ENCODE data around the gene NRG2. TPM values are rescaled to one million over a fixed set of nuclear protein-coding genes. Genes with fewer than 3 reads are reported as not detected.
A peak's percentile ranks its signal among the peaks of the same experiment; 100 is the strongest.

Gene NRG2
- total and polyA plus RNA-seq, 2 experiments from 2014 or later = 0.37 to 1.3 TPM

DNA sequence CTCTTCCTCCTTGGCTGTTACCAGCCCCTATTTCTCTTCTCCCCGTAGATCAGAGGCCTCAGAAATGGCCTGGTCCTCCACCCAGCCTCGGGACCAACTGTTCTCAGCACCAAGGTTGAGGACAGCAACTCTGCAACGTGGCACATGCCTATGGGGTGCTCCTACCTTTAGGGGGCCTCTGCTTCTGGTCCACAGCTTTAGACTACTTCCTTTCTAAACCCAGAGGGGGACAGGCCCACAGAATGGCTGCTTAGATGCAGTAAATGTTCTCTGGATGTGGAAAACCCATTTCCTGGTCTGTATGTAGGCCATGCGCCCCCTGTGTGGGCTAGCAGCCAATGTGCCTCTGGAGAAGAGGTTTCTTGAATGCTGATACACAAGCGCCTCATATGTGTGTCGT, 68.4 kb downstream of the NRG2 start:
- Histone ChIP-seq H3F3A (replicated peaks; ENCODE audit: low read depth) (no peaks in the 10 kb centered on the region), H3K4me2 (no peak overlapping the region), H4K20me1 (replicated peaks; ENCODE audit: insufficient read depth) (no peaks in the 10 kb centered on the region), H3K9me2 (ENCODE audit: insufficient read depth) (no peaks in the 10 kb centered on the region), H3K36me3 (ENCODE audit: insufficient read depth) (no peaks in the 10 kb centered on the region), H3K4me3 (no peak overlapping the region), H3K79me2 (replicated peaks; ENCODE audit: insufficient read depth) (no peaks in the 10 kb centered on the region), H3K4me1 (ENCODE audit: insufficient read depth) (no peaks in the 10 kb centered on the region), H3K27ac (ENCODE audit: low read depth) (no peak overlapping the region), H2AFZ (no peak overlapping the region), H3K27me3 (ENCODE audit: insufficient read depth) (peaks cover 3% of the 10 kb centered on the region; the same call in 1 of the 2 replicates)
- ATAC-seq (peak; percentile 94), DNase-seq (ENCODE audit: low spot score) (peak; percentile 66)
- TF ChIP-seq STAT1 (IDR thresholded peaks at IDR 0.05; ENCODE audit: unreplicated experiment) (no peak), REST (IDR thresholded peaks at IDR 0.05; ENCODE audit: unreplicated experiment) (peak; percentile 82), NANOG (IDR thresholded peaks at IDR 0.05; ENCODE audit: borderline replicate concordance) (no peak), POLR2AphosphoS5 (IDR thresholded peaks at IDR 0.05; ENCODE audit: low read depth) (no peak), CREB1 (CRISPR knock-in tag; IDR thresholded peaks at IDR 0.05; ENCODE audit: low read depth) (peak; percentile 49)
- TF ChIP-seq, protein P1, sequence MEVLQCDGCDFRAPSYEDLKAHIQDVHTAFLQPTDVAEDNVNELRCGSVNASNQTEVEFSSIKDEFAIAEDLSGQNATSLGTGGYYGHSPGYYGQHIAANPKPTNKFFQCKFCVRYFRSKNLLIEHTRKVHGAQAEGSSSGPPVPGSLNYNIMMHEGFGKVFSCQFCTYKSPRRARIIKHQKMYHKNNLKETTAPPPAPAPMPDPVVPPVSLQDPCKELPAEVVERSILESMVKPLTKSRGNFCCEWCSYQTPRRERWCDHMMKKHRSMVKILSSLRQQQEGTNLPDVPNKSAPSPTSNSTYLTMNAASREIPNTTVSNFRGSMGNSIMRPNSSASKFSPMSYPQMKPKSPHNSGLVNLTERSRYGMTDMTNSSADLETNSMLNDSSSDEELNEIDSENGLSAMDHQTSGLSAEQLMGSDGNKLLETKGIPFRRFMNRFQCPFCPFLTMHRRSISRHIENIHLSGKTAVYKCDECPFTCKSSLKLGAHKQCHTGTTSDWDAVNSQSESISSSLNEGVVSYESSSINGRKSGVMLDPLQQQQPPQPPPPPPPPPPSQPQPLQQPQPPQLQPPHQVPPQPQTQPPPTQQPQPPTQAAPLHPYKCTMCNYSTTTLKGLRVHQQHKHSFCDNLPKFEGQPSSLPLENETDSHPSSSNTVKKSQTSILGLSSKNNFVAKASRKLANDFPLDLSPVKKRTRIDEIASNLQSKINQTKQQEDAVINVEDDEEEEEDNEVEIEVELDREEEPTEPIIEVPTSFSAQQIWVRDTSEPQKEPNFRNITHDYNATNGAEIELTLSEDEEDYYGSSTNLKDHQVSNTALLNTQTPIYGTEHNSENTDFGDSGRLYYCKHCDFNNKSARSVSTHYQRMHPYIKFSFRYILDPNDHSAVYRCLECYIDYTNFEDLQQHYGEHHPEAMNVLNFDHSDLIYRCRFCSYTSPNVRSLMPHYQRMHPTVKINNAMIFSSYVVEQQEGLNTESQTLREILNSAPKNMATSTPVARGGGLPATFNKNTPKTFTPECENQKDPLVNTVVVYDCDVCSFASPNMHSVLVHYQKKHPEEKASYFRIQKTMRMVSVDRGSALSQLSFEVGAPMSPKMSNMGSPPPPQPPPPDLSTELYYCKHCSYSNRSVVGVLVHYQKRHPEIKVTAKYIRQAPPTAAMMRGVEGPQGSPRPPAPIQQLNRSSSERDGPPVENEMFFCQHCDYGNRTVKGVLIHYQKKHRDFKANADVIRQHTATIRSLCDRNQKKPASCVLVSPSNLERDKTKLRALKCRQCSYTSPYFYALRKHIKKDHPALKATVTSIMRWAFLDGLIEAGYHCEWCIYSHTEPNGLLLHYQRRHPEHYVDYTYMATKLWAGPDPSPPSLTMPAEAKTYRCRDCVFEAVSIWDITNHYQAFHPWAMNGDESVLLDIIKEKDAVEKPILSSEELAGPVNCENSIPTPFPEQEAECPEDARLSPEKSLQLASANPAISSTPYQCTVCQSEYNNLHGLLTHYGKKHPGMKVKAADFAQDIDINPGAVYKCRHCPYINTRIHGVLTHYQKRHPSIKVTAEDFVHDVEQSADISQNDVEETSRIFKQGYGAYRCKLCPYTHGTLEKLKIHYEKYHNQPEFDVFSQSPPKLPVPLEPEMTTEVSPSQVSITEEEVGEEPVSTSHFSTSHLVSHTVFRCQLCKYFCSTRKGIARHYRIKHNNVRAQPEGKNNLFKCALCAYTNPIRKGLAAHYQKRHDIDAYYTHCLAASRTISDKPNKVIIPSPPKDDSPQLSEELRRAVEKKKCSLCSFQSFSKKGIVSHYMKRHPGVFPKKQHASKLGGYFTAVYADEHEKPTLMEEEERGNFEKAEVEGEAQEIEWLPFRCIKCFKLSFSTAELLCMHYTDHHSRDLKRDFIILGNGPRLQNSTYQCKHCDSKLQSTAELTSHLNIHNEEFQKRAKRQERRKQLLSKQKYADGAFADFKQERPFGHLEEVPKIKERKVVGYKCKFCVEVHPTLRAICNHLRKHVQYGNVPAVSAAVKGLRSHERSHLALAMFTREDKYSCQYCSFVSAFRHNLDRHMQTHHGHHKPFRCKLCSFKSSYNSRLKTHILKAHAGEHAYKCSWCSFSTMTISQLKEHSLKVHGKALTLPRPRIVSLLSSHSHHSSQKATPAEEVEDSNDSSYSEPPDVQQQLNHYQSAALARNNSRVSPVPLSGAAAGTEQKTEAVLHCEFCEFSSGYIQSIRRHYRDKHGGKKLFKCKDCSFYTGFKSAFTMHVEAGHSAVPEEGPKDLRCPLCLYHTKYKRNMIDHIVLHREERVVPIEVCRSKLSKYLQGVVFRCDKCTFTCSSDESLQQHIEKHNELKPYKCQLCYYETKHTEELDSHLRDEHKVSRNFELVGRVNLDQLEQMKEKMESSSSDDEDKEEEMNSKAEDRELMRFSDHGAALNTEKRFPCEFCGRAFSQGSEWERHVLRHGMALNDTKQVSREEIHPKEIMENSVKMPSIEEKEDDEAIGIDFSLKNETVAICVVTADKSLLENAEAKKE (CRISPR knock-in tag; IDR thresholded peaks at IDR 0.05) = no peak
- TF ChIP-seq, protein P2, sequence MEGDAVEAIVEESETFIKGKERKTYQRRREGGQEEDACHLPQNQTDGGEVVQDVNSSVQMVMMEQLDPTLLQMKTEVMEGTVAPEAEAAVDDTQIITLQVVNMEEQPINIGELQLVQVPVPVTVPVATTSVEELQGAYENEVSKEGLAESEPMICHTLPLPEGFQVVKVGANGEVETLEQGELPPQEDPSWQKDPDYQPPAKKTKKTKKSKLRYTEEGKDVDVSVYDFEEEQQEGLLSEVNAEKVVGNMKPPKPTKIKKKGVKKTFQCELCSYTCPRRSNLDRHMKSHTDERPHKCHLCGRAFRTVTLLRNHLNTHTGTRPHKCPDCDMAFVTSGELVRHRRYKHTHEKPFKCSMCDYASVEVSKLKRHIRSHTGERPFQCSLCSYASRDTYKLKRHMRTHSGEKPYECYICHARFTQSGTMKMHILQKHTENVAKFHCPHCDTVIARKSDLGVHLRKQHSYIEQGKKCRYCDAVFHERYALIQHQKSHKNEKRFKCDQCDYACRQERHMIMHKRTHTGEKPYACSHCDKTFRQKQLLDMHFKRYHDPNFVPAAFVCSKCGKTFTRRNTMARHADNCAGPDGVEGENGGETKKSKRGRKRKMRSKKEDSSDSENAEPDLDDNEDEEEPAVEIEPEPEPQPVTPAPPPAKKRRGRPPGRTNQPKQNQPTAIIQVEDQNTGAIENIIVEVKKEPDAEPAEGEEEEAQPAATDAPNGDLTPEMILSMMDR (conservative IDR thresholded peaks at IDR 0.05; ENCODE audit: low read depth in 2 of 2) = peak; percentile 8 to 37; a peak in 1 of 4 replicates
- H3K9me3 Mint-ChIP-seq = no peaks in the 10 kb centered on the region
- H3K27ac Mint-ChIP-seq = no peak overlapping the region
- H3K27me3 Mint-ChIP-seq (ENCODE audit: insufficient read depth, low read depth, poor library complexity) = peaks cover 3% of the 10 kb centered on the region
- no peaks in the 10 kb centered on the region for H3K36me3 Mint-ChIP-seq (ENCODE audit: low read depth)
- H3K4me3 Mint-ChIP-seq = no peak overlapping the region
- H3K4me1 Mint-ChIP-seq = no peaks in the 10 kb centered on the region

Data from GM23338 (cell line).